Measurements from ENCODE around the gene RRAGB.
"Not testable (repeated sequence)": the region's sequence is repeated elsewhere in the genome, so short reads cannot be mapped to it uniquely, and the experiment has no call there.

Gene RRAGB

GRCh38 chrX:55774419-55774818 lies 56.9 kb downstream of the RRAGB start:
- not testable (repeated sequence) for DNase-seq

DNA sequence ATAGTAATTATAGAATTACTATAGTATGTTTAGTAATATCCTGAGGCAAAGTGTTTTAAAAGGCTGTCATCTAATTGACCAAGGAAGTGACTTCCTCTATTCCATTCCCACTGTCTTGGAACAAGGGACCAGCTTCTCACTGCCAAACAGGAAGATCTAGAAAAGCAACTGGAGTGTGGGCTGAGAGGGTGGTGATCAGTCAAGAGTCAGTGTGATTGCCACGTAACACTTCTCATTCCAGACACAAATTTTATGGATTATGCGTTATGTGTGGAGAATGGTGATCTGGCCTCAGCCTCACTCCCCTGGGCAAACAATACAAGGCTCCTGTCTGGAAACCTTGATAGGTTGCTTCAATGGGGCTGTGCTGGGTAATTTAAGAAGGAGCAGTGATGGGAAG lies 60.0 kb downstream of the RRAGB start:
- no peak for DNase-seq

DNA sequence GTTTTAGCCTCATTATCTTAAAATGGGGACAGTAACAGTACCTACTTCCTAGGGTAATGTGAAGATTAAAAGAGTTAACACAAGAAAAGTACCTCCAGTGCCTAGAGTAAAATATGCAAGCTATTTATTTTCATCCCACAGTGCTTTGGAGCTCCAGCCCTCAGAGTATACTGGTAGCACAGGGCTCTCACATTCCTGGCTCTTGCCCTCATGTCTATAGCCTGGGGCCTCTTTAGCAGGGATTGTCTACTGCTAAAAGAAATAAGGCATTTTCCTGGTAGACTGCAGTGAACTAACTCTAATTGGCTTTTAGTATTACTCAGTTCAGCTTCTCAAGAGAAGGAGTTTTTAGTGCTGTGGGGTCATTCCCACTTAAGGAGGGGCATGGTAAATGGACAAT lies 60.8 kb downstream of the RRAGB start:
- no peak for DNase-seq

- DNase-seq, result no peak
Measured at GRCh38 chrX:55783723-55784122, 66.2 kb downstream of the RRAGB start.

DNA sequence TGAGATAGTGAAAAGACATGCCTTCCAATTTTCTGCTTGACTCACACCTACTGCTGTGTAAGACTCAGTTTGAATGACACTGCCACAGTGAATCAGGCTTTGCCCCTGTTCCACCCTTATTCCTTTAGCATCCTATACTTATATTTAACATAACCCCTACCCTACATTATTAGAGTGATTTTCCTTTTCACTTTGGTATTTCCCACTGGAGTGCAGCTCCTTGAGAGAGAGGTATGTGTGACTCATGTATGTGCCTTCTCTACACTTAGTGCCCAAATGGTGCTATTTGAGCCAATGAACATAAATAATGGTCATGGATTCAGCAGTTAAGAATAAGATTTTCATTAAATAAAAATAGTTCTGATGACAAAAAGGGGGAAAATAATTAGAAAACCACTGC lies 69.5 kb downstream of the RRAGB start:
- DNase-seq, result no peak

DNA sequence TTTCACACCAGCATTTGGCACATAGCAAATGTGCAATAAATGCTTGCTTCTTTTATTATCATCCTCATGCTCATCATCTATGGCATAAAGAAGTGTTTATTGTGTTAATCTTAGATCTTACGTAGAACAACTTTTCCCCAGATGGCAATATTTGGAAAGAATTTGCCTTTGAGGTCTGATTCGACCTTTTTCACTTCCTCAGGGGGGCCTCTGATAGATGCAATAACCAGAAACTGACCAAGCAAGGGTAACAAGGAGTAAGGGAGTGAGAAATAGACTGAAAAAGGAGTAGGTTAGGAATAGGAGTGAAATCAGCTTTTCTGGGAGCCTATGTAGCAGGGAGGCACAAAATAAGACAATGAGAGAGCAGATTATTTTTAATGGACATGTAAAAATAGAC lies 70.2 kb downstream of the RRAGB start:
- DNase-seq, result no peak

GRCh38 chrX:55794405-55794804 lies 76.9 kb downstream of the RRAGB start:
- DNase-seq, result no peak

- DNase-seq, result no peak
Measured at GRCh38 chrX:55796496-55796895, 78.9 kb downstream of the RRAGB start.

DNA sequence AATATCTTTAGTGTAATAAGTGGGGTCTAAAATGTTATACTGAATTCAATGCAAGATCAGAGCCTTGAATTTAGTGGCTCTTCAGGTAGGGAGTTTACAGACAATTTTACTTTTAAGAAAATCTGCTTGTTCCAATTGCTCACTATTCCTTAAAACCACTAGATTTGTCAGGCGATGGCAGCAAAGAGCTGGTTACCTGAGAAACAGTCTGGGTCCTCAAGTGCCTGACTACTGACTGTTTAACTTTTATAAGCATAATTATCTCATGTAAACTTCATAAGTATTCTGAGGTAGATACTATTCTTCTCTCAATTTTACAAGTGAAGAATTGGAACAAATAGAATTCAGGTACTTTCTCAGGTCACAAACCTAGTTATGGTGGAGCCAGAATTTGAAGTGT lies 84.3 kb downstream of the RRAGB start:
- no peak for DNase-seq
